OCI-LY3 (cell line): Measurements from ENCODE around the gene AIRE.
A peak's percentile ranks its signal among the peaks of the same experiment; 100 is the strongest.

Experiments
- H2AFZ ChIP-seq: fragments of 200-600, 300-600 bp; shearing (Covaris generic); 2 replicates; pipeline ENCODE4 v1.6.0; 2014; ENCODE audit warnings: antibody characterized with exemption, low read depth, low read length
- H3K27ac ChIP-seq: fragments of 200-600, 300-600 bp; sonication (generic); 2 replicates; pipeline ENCODE4 v1.5.1; 2014; ENCODE audit warnings: mild to moderate bottlenecking, low read length, moderate library complexity, mixed read lengths
- H3K27me3 ChIP-seq: fragments of 200-600, 300-600 bp; sonication (generic); 2 replicates; pipeline ENCODE4 v1.6.1; 2014; ENCODE audit warnings: low read depth, low read length, mixed read lengths
- H3K36me3 ChIP-seq: fragments of 200-600, 300-600 bp; sonication (generic); replicated peaks from 2 replicates; pipeline ENCODE3; 2014; ENCODE audit warnings: low read depth, low read length, mixed read lengths
- H3K4me1 ChIP-seq: fragments of 300-600, 200-600 bp; sonication (generic); 2 replicates; pipeline ENCODE4 v1.6.1; 2014; ENCODE audit warnings: low read length, mixed read lengths
- H3K4me2 ChIP-seq: fragments of 200-600, 300-600 bp; sonication (generic); 2 replicates; pipeline ENCODE4 v1.6.1; 2014; ENCODE audit warnings: low read length, mixed read lengths
- H3K4me3 ChIP-seq: fragments of 300-600, 200-600 bp; sonication (generic); 2 replicates; pipeline ENCODE4 v1.5.1; 2014; ENCODE audit warnings: antibody characterized with exemption, mild to moderate bottlenecking, low read length, moderate library complexity
- H3K79me2 ChIP-seq: fragments of 300-600, 200-600 bp; shearing (Covaris generic); 2 replicates; pipeline ENCODE4 v1.6.1; 2014; ENCODE audit warnings: mild to moderate bottlenecking, low read length, mixed read lengths
- H3K9ac ChIP-seq: fragments of 300-600, 200-600 bp; shearing (Covaris generic); 2 replicates; pipeline ENCODE4 v1.6.0; 2014; ENCODE audit warnings: mild to moderate bottlenecking, low read length, moderate library complexity
- H3K9me3 ChIP-seq: fragments of 200-600, 300-600 bp; shearing (Covaris generic); 2 replicates; pipeline ENCODE4 v1.6.1; 2014; ENCODE audit warnings: low read length, mixed read lengths; ENCODE audit not compliant: insufficient read depth
- H4K20me1 ChIP-seq: fragments of 200-600, 300-600 bp; sonication (generic); 2 replicates; pipeline ENCODE4 v1.6.1; 2016; ENCODE audit warnings: low read length, mixed read lengths; ENCODE audit not compliant: insufficient read depth
- CTCF ChIP-seq: fragments of 200-600, 300-600 bp; sonication (generic); IDR thresholded peaks from 2 replicates; pipeline ENCODE4 v1.5.1; 2014; ENCODE audit warnings: antibody characterized with exemption, low read length, low read depth
- EZH2phosphoT487 ChIP-seq: fragments of 200-600 bp; shearing (Covaris generic); IDR thresholded peaks from 2 replicates; pipeline ENCODE4 v1.6.1; 2018; ENCODE audit warnings: antibody characterized with exemption, mixed run types, low read depth

AIRE gene

DNA sequence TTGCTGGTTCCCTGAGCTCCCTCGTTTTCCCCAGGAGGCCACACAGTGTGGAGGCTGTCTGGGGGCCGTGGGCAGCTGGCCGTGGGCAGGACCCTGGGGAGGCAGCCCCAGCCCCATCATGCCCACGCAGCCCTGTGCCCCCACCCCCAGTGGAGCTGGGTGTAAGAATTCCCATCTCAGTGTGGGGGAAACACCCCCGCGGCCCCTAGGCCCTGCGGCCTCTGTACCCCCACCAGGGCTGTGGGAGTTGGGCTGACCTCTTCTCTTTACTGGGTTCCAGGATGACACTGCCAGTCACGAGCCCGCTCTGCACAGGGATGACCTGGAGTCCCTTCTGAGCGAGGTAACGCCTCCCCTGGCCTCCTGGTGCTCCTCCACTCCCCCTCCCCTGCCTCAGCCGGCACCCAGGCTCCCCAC is 10.4 kb downstream of the AIRE start:
- H2AFZ ChIP-seq: no peak overlapping the region

DNA sequence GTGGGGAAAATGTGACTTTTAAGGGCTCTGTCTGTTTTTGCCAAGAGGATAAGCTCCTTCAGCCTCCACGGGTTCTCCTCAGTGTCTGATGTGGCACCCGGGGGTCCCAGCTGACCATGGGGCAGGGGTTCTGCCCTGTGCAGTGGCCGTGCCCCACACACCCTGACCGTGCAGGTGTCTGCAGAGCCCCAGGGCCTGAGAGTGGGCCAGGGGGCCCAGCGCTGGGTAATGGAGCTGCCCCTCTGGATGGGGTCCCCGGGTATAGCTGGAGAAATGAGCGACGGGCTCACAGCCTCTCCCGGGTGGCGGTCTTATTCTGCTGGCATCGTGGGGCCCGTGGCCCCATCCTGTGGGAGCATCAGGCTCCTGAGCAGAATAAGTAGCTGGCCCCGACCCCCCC is 11.2 kb downstream of the AIRE start:
- H4K20me1 ChIP-seq: peaks cover 14% of the 10 kb centered on the region
- no peaks in the 10 kb centered on the region for H3K9me3 ChIP-seq
- H3K27me3 ChIP-seq: no peaks in the 10 kb centered on the region
- H3K4me3 ChIP-seq: no peak overlapping the region
- H3K4me2 ChIP-seq: peak overlapping the region; percentile 30; the same call in 1 of the 2 replicates
- peak overlapping the region; percentile 54; the same call in 1 of the 2 replicates for H3K9ac ChIP-seq
- H3K79me2 ChIP-seq: peaks cover 18% of the 10 kb centered on the region
- no peak for TF ChIP-seq CTCF
- TF ChIP-seq EZH2phosphoT487: no peak
- peak overlapping the region; percentile 62 for H3K27ac ChIP-seq
- peaks cover 4% of the 10 kb centered on the region for H3K36me3 ChIP-seq
- H2AFZ ChIP-seq: no peak overlapping the region
- H3K4me1 ChIP-seq: peaks cover 68% of the 10 kb centered on the region

More for the DNA sequence above, 10.4 kb downstream of the AIRE start:
- Histone ChIP-seq H3K9ac (peak overlapping the region; percentile 54; the same call in 1 of the 2 replicates), H3K27me3 (no peaks in the 10 kb centered on the region), H3K79me2 (peaks cover 10% of the 10 kb centered on the region), H3K4me2 (peak overlapping the region; percentile 55), H3K4me1 (peaks cover 68% of the 10 kb centered on the region), H3K4me3 (peak overlapping the region; percentile 32; the same call in 1 of the 2 replicates), H3K9me3 (no peaks in the 10 kb centered on the region), H3K36me3 (peaks cover 3% of the 10 kb centered on the region), H3K27ac (peak overlapping the region; percentile 62), H4K20me1 (peaks cover 6% of the 10 kb centered on the region)
- TF ChIP-seq CTCF (no peak), EZH2phosphoT487 (no peak)

DNA sequence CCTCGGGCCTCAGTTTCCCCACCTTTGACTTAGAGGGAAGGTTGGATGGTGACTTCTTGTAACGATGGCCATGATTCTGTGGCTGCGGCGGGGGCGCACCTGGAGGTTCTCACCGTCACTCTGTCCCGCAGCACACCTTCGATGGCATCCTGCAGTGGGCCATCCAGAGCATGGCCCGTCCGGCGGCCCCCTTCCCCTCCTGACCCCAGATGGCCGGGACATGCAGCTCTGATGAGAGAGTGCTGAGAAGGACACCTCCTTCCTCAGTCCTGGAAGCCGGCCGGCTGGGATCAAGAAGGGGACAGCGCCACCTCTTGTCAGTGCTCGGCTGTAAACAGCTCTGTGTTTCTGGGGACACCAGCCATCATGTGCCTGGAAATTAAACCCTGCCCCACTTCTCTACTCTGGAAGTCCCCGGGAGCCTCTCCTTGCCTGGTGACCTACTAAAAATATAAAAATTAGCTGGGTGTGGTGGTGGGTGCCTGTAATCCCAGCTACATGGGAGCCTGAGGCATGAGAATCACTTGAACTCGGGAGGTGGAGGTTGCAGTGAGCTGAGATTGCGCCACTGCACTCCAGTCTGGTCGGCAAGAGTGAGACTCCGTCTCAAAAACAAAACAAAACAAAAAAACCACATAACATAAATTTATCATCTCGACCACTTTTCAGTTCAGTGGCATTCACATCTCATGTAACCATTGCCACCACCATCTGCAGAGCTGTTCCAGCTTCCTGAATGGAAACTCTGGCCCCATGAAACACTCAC is 12.0 kb downstream of the AIRE start:
- Histone ChIP-seq H3K27ac (peak overlapping the region; percentile 24; the same call in 1 of the 2 replicates), H2AFZ (no peak overlapping the region), H3K27me3 (no peaks in the 10 kb centered on the region), H4K20me1 (peaks cover 22% of the 10 kb centered on the region), H3K4me3 (no peak overlapping the region), H3K9me3 (no peaks in the 10 kb centered on the region), H3K36me3 (peaks cover 5% of the 10 kb centered on the region), H3K4me1 (peaks cover 65% of the 10 kb centered on the region), H3K79me2 (peaks cover 26% of the 10 kb centered on the region), H3K4me2 (peak overlapping the region; percentile 33), H3K9ac (no peak overlapping the region)
- TF ChIP-seq CTCF (peak; percentile 72), EZH2phosphoT487 (no peak)

- Histone ChIP-seq H4K20me1 (peaks cover 23% of the 10 kb centered on the region), H3K9ac (no peak overlapping the region), H3K4me3 (no peak overlapping the region), H3K79me2 (peaks cover 27% of the 10 kb centered on the region), H3K4me2 (peak overlapping the region; percentile 33; the same call in 1 of the 2 replicates), H3K27ac (no peak overlapping the region; the same call in 1 of the 2 replicates), H3K27me3 (no peaks in the 10 kb centered on the region), H3K4me1 (peaks cover 65% of the 10 kb centered on the region), H2AFZ (no peak overlapping the region), H3K36me3 (peaks cover 5% of the 10 kb centered on the region), H3K9me3 (no peaks in the 10 kb centered on the region)
- TF ChIP-seq CTCF: no peak
- TF ChIP-seq EZH2phosphoT487: no peak
These were observed 12.6 kb downstream of the AIRE start for GRCh38 chr21:44298301-44298700.
